Activated naive CD8-positive, alpha-beta T cell treated with anti-CD3 and anti-CD28 coated beads, Interleukin-2, amount 10 ng/mL, durations not matched to agents 7 days and 5 days (primary cell): ENCODE data around the gene KCNMA1. TPM values are rescaled to one million over a fixed set of nuclear protein-coding genes. Genes with fewer than 3 reads are reported as not detected.

ENCODE experiments used
- ATAC-seq: fragments of 150-1000 bp; cut with Tn5 transposase; one replicate; pipeline ENCODE4 v1.10.0; 2021; ENCODE audit warnings: low read depth, moderate library complexity
- POLR2A ChIA-PET: fragments of 350-600 bp; sonication (Branson Sonifier 250); formaldehyde crosslinking; loops from one replicate; lab custom pipeline; 2021; ENCODE audit warnings: antibody characterized with exemption; lab: Charles Lee
- DNase-seq: peaks from one replicate; pipeline ENCODE4 v3.0.0; 2021
- H3K27ac Mint-ChIP-seq: one replicate; pipeline ENCODE4 v1.8.0; 2022; ENCODE audit warnings: mild to moderate bottlenecking, mixed read lengths
- H3K27me3 Mint-ChIP-seq: one replicate; pipeline ENCODE4 v1.8.0; 2022; ENCODE audit warnings: mild to moderate bottlenecking, moderate library complexity, mixed read lengths
- H3K36me3 Mint-ChIP-seq: one replicate; pipeline ENCODE4 v1.8.0; 2021; ENCODE audit warnings: mild to moderate bottlenecking, mixed read lengths
- H3K4me1 Mint-ChIP-seq: one replicate; pipeline ENCODE4 v1.8.0; 2021; ENCODE audit warnings: mixed read lengths
- H3K4me3 Mint-ChIP-seq: one replicate; pipeline ENCODE4 v1.8.0; 2022; ENCODE audit warnings: mild to moderate bottlenecking, moderate library complexity, mixed read lengths
- H3K9me3 Mint-ChIP-seq: one replicate; pipeline ENCODE4 v1.8.0; 2021; ENCODE audit warnings: mixed read lengths
- total RNA-seq, 2 experiments: library from RNA; stranded (reverse); gene quantifications; one replicate each; pipeline ENCODE4 v1.2.3, GENCODE V29; 2021

The KCNMA1 gene
- total RNA-seq, 2 experiments from 2014 or later = 0.39 to 0.54 TPM

DNA sequence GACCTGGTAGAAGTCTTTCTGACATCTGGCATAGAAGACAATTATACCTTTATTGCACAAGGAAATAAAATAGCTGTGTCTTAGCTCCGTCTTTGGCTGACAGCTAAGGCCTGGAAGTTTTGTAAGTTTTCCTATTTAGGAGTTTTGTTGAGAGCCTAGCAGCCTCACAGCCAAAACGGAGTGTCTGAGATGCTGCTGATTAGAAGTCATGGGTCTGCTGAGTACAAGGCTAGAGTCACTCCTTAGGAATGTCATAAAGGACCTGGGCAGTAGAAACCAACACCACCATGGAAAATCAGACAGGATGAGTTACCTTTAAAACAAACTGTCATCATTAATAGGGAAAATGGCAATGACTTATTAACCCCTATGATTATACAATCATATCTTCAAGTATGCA, 442.5 kb downstream of the KCNMA1 start:
- Mint-ChIP-seq H3K4me3 (no peak overlapping the region), H3K9me3 (no peaks in the 10 kb centered on the region), H3K27me3 (peaks cover 29% of the 10 kb centered on the region), H3K4me1 (peaks cover 2% of the 10 kb centered on the region), H3K27ac (no peak overlapping the region), H3K36me3 (no peaks in the 10 kb centered on the region)
- DNase-seq = no peak
- POLR2A ChIA-PET = no interaction called here
- no peak for ATAC-seq

DNA sequence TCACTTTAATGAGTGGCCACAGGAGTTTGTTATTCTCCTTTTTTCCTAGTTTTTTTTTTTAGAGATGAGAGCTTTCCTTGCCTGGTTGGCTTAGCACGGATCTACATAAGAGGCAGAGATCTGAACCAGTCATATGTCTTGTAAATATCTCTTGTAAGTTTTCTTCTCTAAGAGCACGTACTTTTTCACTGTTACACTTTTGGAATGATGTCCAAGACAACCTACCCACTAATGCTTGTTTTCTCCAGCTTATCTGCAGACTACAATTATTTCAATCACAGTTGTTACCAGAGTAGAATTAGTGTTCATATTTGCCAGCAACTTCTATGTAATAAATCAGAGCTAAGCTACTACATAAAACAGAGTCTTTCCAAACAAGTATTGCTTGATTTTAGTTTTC, 444.6 kb downstream of the KCNMA1 start:
- peaks cover 37% of the 10 kb centered on the region for H3K27me3 Mint-ChIP-seq
- DNase-seq (no peak), ATAC-seq (no peak)
- no peaks in the 10 kb centered on the region for H3K36me3 Mint-ChIP-seq
- no peak overlapping the region for H3K4me3 Mint-ChIP-seq
- H3K27ac Mint-ChIP-seq = no peak overlapping the region
- no peaks in the 10 kb centered on the region for H3K9me3 Mint-ChIP-seq
- POLR2A ChIA-PET = no interaction called here
- H3K4me1 Mint-ChIP-seq = peaks cover 2% of the 10 kb centered on the region

DNA sequence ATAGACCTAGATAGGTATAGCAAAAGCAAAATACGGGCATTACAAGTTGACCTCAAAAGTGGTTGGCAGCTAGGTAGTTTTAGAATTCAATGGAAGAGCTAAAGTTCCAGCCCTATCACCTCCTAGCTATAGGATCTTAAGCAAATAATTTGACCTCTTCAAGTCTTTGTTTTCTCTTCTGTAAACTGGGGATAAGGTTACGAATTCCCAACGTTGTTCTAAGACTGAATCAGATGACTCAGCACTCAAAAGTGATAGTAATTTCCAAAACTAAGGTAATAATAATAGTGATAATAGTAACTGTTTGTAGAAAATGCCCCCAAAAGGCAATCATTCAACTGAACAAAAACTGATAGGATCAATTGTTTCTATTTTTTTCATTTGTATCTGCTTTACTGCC, 445.2 kb downstream of the KCNMA1 start:
- no peak for ATAC-seq
- Mint-ChIP-seq H3K9me3 (no peaks in the 10 kb centered on the region), H3K4me3 (no peak overlapping the region), H3K27me3 (peaks cover 37% of the 10 kb centered on the region), H3K36me3 (no peaks in the 10 kb centered on the region), H3K4me1 (no peaks in the 10 kb centered on the region), H3K27ac (no peak overlapping the region)
- DNase-seq = no peak
- POLR2A ChIA-PET = no interaction called here

DNA sequence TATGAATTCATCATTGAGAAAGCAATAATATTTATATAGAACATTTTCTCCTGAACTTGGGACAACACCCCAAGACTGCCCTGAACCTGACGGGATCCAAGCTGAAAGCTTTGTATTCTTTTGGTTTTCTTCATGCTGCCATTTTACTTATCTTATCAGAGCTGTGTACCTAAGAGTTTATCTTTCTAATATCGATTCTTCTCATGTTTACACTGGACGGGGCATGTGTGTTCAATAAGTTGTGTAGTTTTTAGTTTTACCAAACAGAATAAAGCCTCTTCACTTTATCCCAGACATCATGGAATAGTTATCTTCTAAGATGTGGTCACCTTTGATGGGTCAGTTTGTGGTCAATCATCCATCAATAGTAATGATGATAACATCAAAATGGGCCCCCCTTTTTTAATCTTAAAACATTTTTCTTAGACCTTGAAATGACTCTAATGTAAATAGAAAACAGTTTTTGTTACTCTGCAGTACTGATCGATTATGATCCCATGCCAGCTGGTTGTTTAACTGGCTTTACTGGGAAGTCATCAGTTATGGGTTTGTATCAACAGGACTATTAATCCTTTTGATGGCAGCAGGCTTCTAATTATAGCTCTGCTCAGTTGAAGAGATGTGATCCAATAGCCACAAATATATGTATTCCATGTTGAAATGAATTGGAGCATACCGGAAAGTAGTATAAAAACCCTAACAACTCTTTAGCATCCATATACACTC, 446.1 kb downstream of the KCNMA1 start:
- no peak for DNase-seq
- H3K4me3 Mint-ChIP-seq = no peak overlapping the region
- H3K27me3 Mint-ChIP-seq = peaks cover 34% of the 10 kb centered on the region
- ATAC-seq = no peak
- POLR2A ChIA-PET = no interaction called here
- H3K36me3 Mint-ChIP-seq = no peaks in the 10 kb centered on the region
- no peaks in the 10 kb centered on the region for H3K9me3 Mint-ChIP-seq
- H3K27ac Mint-ChIP-seq = no peak overlapping the region
- H3K4me1 Mint-ChIP-seq = no peaks in the 10 kb centered on the region

DNA sequence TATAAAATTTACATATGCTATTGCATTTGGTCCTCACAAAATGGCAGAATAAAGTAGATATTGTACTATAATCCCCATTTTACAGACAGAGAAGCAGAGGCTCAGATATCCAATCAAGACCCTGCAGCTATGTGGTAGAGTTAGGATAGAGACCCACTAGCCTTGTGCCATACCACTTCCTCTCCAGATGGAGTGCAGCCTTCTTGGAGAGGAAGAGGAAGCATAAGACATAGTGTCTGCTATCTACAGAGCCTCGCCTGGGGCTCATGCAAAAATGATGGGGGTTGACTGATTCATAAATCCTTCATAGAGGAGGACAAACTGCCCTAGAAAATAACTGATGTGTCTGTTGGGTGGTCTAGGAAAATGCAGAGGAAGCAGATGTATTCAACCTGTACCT, 447.3 kb downstream of the KCNMA1 start:
- Mint-ChIP-seq H3K4me1 (no peaks in the 10 kb centered on the region), H3K27ac (no peak overlapping the region), H3K36me3 (no peaks in the 10 kb centered on the region), H3K27me3 (peaks cover 30% of the 10 kb centered on the region), H3K9me3 (no peaks in the 10 kb centered on the region), H3K4me3 (no peak overlapping the region)
- no peak for ATAC-seq
- POLR2A ChIA-PET = no interaction called here
- DNase-seq = no peak

DNA sequence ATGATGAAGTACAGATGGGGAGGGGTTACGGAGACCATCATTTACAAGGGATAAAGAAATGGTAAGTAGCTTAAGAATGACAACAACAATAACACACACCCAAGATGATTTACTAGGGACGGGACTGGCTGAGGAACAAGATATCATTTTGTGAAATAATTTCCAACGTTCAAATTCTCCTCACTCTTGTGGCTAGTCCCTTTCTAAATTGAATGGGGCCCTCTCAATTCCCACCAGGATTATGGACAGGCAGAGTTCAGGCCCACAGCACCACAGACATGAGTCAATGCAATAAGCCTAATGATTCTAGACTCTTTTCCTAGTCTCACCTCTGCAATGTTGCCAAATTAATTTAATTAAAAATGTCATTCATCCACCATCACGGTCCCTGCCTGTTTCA, 448.1 kb downstream of the KCNMA1 start:
- Mint-ChIP-seq H3K9me3 (no peaks in the 10 kb centered on the region), H3K36me3 (no peaks in the 10 kb centered on the region), H3K27me3 (peaks cover 30% of the 10 kb centered on the region), H3K4me3 (no peak overlapping the region), H3K27ac (no peak overlapping the region), H3K4me1 (no peaks in the 10 kb centered on the region)
- ATAC-seq = no peak
- no peak for DNase-seq
- POLR2A ChIA-PET = no interaction called here

DNA sequence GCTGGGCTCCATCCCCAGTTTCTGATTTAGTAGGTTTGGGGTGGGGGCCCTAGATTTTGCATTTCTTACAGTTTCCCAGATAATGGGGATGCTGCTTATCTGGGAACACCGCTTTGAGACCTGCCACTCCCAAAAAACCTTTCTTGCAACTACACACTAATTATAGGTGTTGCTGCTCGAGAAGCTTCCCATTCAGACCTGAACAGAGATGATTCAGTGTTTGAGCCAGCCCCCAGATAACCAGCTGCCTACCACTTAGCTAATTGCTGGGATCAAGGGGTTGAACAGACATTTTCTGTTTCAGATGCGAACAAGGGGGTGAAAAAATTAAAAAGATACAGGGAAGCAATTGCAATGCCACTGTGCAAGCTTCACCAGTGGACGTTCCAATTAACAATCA, 448.5 kb downstream of the KCNMA1 start:
- ATAC-seq (no peak), DNase-seq (no peak)
- H3K4me3 Mint-ChIP-seq = no peak overlapping the region
- no peaks in the 10 kb centered on the region for H3K9me3 Mint-ChIP-seq
- peaks cover 31% of the 10 kb centered on the region for H3K27me3 Mint-ChIP-seq
- POLR2A ChIA-PET = no interaction called here
- no peaks in the 10 kb centered on the region for H3K4me1 Mint-ChIP-seq
- H3K27ac Mint-ChIP-seq = no peak overlapping the region
- no peaks in the 10 kb centered on the region for H3K36me3 Mint-ChIP-seq

DNA sequence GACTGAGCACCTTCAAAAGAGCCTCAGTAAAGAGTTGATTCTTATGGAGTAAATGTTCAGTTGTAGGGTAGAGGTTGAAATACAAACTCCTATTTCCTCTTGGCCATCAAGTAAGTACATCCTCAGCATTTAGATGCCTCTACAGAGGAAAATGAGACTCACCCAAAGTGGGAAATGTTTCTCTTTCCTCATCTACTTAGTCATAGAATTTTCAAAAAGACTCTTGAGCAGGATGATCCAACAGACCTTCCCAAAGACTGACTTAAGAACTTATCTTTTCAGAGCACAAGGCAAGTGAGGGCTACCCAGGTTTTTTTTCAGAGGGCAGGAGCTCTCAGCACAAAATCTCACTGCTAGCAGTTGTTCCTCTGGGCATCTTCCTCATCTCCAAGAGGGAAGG, 449.1 kb downstream of the KCNMA1 start:
- POLR2A ChIA-PET = no interaction called here
- Mint-ChIP-seq H3K9me3 (no peaks in the 10 kb centered on the region), H3K27ac (no peak overlapping the region), H3K27me3 (peaks cover 29% of the 10 kb centered on the region), H3K4me1 (no peaks in the 10 kb centered on the region), H3K4me3 (no peak overlapping the region), H3K36me3 (no peaks in the 10 kb centered on the region)
- DNase-seq (no peak), ATAC-seq (no peak)

DNA sequence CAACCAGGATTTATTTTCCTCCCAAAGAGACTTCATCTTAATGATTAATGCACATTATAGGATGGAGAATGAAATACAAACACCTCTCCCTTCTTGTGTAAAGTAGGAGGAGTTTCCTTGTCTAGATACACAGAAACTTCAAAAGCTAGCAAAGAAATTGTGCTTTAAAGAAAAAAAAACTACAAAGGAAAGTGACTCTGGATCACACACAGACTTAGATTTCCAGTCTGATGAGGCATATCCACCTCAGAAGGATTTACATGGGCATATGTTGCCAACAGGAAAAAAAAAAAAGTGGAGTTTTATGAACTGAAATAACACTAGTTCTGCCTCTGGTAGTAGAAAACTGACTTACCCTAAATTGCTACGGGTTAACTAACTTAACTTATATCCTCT, 449.6 kb downstream of the KCNMA1 start:
- H3K27me3 Mint-ChIP-seq = peaks cover 28% of the 10 kb centered on the region
- no peaks in the 10 kb centered on the region for H3K9me3 Mint-ChIP-seq
- H3K4me1 Mint-ChIP-seq = no peaks in the 10 kb centered on the region
- H3K4me3 Mint-ChIP-seq = no peak overlapping the region
- POLR2A ChIA-PET = no interaction called here
- H3K36me3 Mint-ChIP-seq = no peaks in the 10 kb centered on the region
- no peak for ATAC-seq
- no peak overlapping the region for H3K27ac Mint-ChIP-seq
- DNase-seq = no peak

DNA sequence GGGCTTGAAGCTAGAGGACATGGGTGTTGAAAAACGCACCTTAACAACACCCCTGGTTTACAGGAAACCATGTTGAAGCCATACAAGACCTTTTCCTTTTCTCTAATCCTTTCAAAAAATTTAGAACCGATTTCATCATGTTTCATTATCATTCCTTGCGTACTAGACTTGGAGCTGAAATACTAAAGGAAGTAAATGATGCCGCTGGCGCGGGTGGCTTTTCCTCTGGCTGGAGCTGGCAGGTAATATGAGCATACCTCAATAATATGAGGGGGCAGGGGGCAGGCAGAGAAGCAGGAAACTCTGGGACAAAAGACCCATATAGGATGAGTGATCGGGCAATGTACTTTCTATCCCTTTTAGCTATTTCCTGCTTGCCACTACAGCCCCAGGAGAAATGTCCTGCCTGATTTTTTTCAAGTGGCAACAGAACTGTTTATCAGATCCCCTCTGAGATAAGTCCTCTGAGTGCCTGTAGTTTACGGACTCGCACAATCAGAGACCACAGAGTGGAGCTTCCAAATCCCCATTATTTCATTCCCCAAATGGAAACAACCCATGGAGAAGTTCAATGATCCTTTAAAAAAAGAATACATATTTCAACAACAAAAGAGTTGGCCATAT, 450.1 kb downstream of the KCNMA1 start:
- Mint-ChIP-seq H3K4me1 (no peaks in the 10 kb centered on the region), H3K9me3 (no peaks in the 10 kb centered on the region), H3K27ac (no peak overlapping the region), H3K4me3 (no peak overlapping the region), H3K27me3 (peaks cover 28% of the 10 kb centered on the region), H3K36me3 (no peaks in the 10 kb centered on the region)
- POLR2A ChIA-PET = no interaction called here
- no peak for DNase-seq
- no peak for ATAC-seq

DNA sequence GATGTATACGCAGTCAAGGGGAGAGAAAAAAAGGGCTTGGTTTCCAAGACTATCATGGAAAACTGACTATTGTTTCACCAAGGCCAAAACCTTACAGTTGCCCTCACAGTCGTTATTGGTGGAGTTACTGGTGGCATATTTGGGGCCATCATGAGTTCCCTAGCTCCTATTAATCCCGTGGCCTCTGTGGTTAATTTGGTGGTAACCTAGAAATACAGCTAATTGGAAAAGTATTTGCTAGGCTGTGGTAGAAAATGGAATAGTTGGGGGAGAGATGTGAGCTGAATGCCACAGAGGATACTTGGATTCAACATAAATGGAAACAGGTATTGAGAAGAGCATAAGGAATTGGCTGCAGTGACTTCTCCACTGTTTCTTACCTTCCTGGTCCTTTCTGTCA, 450.7 kb downstream of the KCNMA1 start:
- POLR2A ChIA-PET = no interaction called here
- Mint-ChIP-seq H3K27ac (no peak overlapping the region), H3K9me3 (no peaks in the 10 kb centered on the region), H3K4me1 (no peaks in the 10 kb centered on the region), H3K36me3 (no peaks in the 10 kb centered on the region), H3K27me3 (peaks cover 24% of the 10 kb centered on the region), H3K4me3 (no peak overlapping the region)
- DNase-seq = no peak
- no peak for ATAC-seq

DNA sequence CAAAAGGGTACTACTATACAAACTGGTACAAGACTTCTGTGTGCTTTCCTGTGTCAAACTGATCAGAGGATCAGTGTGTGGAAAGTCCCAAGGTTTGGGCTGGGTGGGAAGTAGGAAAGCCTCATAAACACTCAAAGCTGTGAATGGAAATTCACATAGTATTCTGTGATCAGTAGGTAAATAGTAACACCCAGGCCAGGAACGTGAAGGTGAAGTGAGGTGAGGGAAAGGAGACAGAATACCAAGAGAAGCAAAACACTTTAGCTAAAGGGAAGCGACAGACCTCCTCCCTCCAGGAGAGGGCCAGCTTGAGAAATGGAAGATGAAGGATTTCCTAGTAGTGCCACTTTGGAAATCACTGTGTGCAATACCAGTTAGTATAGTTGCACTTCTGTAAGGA, 451.9 kb downstream of the KCNMA1 start:
- Mint-ChIP-seq H3K36me3 (no peaks in the 10 kb centered on the region), H3K9me3 (no peaks in the 10 kb centered on the region), H3K4me1 (no peaks in the 10 kb centered on the region), H3K27me3 (peaks cover 21% of the 10 kb centered on the region), H3K4me3 (no peak overlapping the region), H3K27ac (no peak overlapping the region)
- POLR2A ChIA-PET = no interaction called here
- DNase-seq = no peak
- no peak for ATAC-seq

DNA sequence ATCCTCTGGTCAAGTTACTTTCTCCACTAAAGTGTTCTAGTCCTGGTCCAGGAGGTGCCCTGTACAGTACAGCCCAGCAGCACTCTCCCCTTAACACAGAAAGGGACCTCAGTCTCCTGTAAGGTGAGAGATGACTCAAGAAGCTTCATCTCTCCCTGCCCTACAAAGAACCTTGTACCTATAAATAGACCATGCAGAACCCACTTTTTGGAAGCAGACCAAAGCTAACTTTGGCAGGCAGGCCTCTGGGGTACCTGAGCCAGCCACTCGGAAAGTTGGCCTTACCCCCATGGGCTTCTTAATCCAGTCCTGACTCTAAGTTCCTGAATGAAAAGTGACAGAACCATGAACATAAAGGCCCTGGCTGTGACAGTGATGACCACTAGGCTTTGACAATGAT, 454.8 kb downstream of the KCNMA1 start:
- Mint-ChIP-seq H3K27me3 (peaks cover 5% of the 10 kb centered on the region), H3K4me3 (no peak overlapping the region), H3K9me3 (no peaks in the 10 kb centered on the region), H3K36me3 (no peaks in the 10 kb centered on the region), H3K27ac (no peak overlapping the region), H3K4me1 (no peaks in the 10 kb centered on the region)
- DNase-seq (no peak), ATAC-seq (no peak)
- POLR2A ChIA-PET = no interaction called here

DNA sequence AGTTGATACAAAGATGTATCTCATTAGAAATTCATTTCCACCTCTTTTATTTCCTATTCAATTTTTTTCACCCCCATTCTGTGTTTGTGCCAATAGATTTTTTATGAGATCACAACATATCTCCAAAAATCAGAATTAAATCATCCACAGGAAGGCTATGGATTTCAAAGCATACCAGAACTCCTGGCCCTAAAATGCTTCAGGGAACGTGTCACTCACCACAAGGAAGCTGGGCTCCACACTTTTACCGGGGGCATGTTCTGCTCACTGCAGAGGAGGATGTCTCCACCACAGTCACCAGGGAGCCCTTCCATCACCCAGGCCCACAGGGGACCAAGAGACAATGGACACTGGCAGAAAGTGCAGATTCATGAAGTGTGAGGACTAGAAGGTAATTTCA, 456.8 kb downstream of the KCNMA1 start:
- no peaks in the 10 kb centered on the region for H3K4me1 Mint-ChIP-seq
- no peaks in the 10 kb centered on the region for H3K36me3 Mint-ChIP-seq
- H3K9me3 Mint-ChIP-seq = no peaks in the 10 kb centered on the region
- H3K27me3 Mint-ChIP-seq = peaks cover 5% of the 10 kb centered on the region
- DNase-seq (no peak), ATAC-seq (no peak)
- H3K4me3 Mint-ChIP-seq = no peak overlapping the region
- POLR2A ChIA-PET = no interaction called here
- no peak overlapping the region for H3K27ac Mint-ChIP-seq
